Mesendoderm (in vitro differentiated cells): Measurements from ENCODE around the gene PMPCB. TPM values are rescaled to one million over a fixed set of nuclear protein-coding genes. Genes with fewer than 3 reads are reported as not detected.
A peak's percentile ranks its signal among the peaks of the same experiment; 100 is the strongest.
"Not testable (repeated sequence)": the region's sequence is repeated elsewhere in the genome, so short reads cannot be mapped to it uniquely, and the experiment has no call there.

Source experiments
- DNase-seq: peaks from one replicate; pipeline ENCODE4 v3.0.0; 2013
- H2AK5ac ChIP-seq: 2 replicates; pipeline ENCODE4 v1.6.1; 2013; ENCODE audit warnings: low read length, inconsistent platforms
- H2BK120ac ChIP-seq: 2 replicates; pipeline ENCODE4 v1.6.1; 2013; ENCODE audit warnings: low read depth, mild to moderate bottlenecking, low read length, moderate library complexity, mixed read lengths
- H2BK15ac ChIP-seq: replicated peaks from 2 replicates; pipeline ENCODE4 v1.6.1; 2013; ENCODE audit warnings: low read depth, mild to moderate bottlenecking, moderate library complexity
- H2BK5ac ChIP-seq: 2 replicates; pipeline ENCODE4 v1.6.1; 2013; ENCODE audit warnings: low read length, inconsistent platforms
- H3K18ac ChIP-seq: 2 replicates; pipeline ENCODE4 v1.6.1; 2013; ENCODE audit warnings: mild to moderate bottlenecking, low read length, mixed read lengths
- H3K23ac ChIP-seq: one replicate; pipeline ENCODE4 v1.6.1; 2013; ENCODE audit warnings: low read length
- H3K27ac ChIP-seq: 2 replicates; pipeline ENCODE4 v1.5.1; 2013; ENCODE audit warnings: low read depth, mild to moderate bottlenecking, inconsistent platforms, low read length, moderate library complexity
- H3K27me3 ChIP-seq: 2 replicates; pipeline ENCODE4 v1.6.1; 2013; ENCODE audit warnings: low read length, control low read depth, mild to moderate bottlenecking, inconsistent platforms; ENCODE audit not compliant: insufficient read depth, poor library complexity
- H3K36me3 ChIP-seq: 2 replicates; pipeline ENCODE4 v1.6.1; 2013; ENCODE audit warnings: low read length, inconsistent platforms; ENCODE audit not compliant: control insufficient read depth, insufficient read depth
- H3K4ac ChIP-seq: one replicate; pipeline ENCODE4 v1.6.1; 2013; ENCODE audit warnings: low read depth, mild to moderate bottlenecking, low read length, moderate library complexity
- H3K4me1 ChIP-seq: 2 replicates; pipeline ENCODE4 v1.6.1; 2013; ENCODE audit warnings: low read depth, low read length, inconsistent platforms; ENCODE audit not compliant: control insufficient read depth
- H3K4me2 ChIP-seq: 2 replicates; pipeline ENCODE4 v1.6.1; 2013; ENCODE audit warnings: low read length
- H3K4me3 ChIP-seq: 2 replicates; pipeline ENCODE4 v1.5.1; 2013; ENCODE audit warnings: mild to moderate bottlenecking, low read length
- H3K56ac ChIP-seq: one replicate; pipeline ENCODE4 v1.6.1; 2013; ENCODE audit warnings: low read length
- H3K79me1 ChIP-seq: 2 replicates; pipeline ENCODE4 v1.6.1; 2013; ENCODE audit warnings: low read length, inconsistent platforms
- H3K79me2 ChIP-seq: 2 replicates; pipeline ENCODE4 v1.6.1; 2013; ENCODE audit warnings: mild to moderate bottlenecking, low read length; ENCODE audit not compliant: control insufficient read depth, insufficient read depth
- H3K9ac ChIP-seq: 2 replicates; pipeline ENCODE4 v1.6.1; 2013; ENCODE audit warnings: low read length, inconsistent platforms
- H4K5ac ChIP-seq: one replicate; pipeline ENCODE4 v1.6.1; 2013; ENCODE audit warnings: low read length
- H4K8ac ChIP-seq: one replicate; pipeline ENCODE4 v1.6.1; 2013; ENCODE audit warnings: low read depth, mild to moderate bottlenecking, control low read depth, low read length, moderate library complexity
- WGBS: extraction: QIAGEN DNeasy Blood & Tissue Kit; methylation state at CpG from one replicate; pipeline ENCODE4 v1.1.7; 2013; ENCODE audit warnings: low lambda C conversion rate, missing lambda C conversion rate; ENCODE audit not compliant: insufficient coverage; ENCODE audit errors: extremely low coverage; 5-methylcytosine and 5-hydroxymethylcytosine counted together
- polyA plus RNA-seq, 2 experiments: library from polyadenylated mRNA; stranded (reverse); fragments of 200-250 nt; gene quantifications; one replicate each; pipeline ENCODE4 v1.2.3, GENCODE V29; 2013

The PMPCB gene
- polyA plus RNA-seq (2013, experiment 1 of 2): 59.0 TPM
- polyA plus RNA-seq (2013, experiment 2 of 2): 60.1 TPM

GRCh38 chr7:103296901-103297836 is at the start of gene PMPCB:
PMPCB (plus strand) TSS chr7:103297435; CDS start chr7:103297460, 25 bp downstream.
- peaks cover 3% of the 10 kb centered on the region for H3K4me1 ChIP-seq
- H4K5ac ChIP-seq: peak within 1 kb of the TSS; percentile 90
- H4K8ac ChIP-seq: peak within 1 kb of the TSS; percentile 90
- no peak within 1 kb of the TSS for H2BK15ac ChIP-seq
- H3K79me2 ChIP-seq: peaks cover 13% of the 10 kb centered on the region
- no peaks in the 10 kb centered on the region for H3K27me3 ChIP-seq
- peak within 1 kb of the TSS; percentile 64 for H3K4me3 ChIP-seq
- no CpG with 5 or more reads among the region's 52 CpGs for WGBS
- peak; percentile 96 for DNase-seq
- H3K27ac ChIP-seq: peak within 1 kb of the TSS; percentile 54
- H3K79me1 ChIP-seq: peaks cover 2% of the 10 kb centered on the region
- no peak within 1 kb of the TSS for H2BK5ac ChIP-seq
- peak within 1 kb of the TSS; percentile 35 for H3K18ac ChIP-seq
- H3K4me2 ChIP-seq: peak within 1 kb of the TSS; percentile 39
- peak within 1 kb of the TSS; percentile 46 for H3K4ac ChIP-seq
- peak within 1 kb of the TSS; percentile 74 for H3K9ac ChIP-seq
- H3K23ac ChIP-seq: peak within 1 kb of the TSS; percentile 50
- H2AK5ac ChIP-seq: no peak within 1 kb of the TSS
- no peaks in the 10 kb centered on the region for H3K36me3 ChIP-seq
- peak within 1 kb of the TSS; percentile 94 for H3K56ac ChIP-seq
- H2BK120ac ChIP-seq: no peak within 1 kb of the TSS

GRCh38 chr7:103253699-103254506 is 43.3 kb upstream of the PMPCB start:
- not testable (repeated sequence) for H2BK120ac ChIP-seq, H3K56ac ChIP-seq, H3K36me3 ChIP-seq, H3K18ac ChIP-seq, H3K4ac ChIP-seq, H2BK5ac ChIP-seq, H4K8ac ChIP-seq, H3K4me1 ChIP-seq, H3K79me1 ChIP-seq, H3K23ac ChIP-seq, H2AK5ac ChIP-seq, H3K4me2 ChIP-seq, H3K27me3 ChIP-seq, H2BK15ac ChIP-seq, H3K4me3 ChIP-seq, DNase-seq, H3K27ac ChIP-seq, H3K9ac ChIP-seq, H4K5ac ChIP-seq, H3K79me2 ChIP-seq
- no CpG with 5 or more reads among the region's 3 CpGs for WGBS

DNA sequence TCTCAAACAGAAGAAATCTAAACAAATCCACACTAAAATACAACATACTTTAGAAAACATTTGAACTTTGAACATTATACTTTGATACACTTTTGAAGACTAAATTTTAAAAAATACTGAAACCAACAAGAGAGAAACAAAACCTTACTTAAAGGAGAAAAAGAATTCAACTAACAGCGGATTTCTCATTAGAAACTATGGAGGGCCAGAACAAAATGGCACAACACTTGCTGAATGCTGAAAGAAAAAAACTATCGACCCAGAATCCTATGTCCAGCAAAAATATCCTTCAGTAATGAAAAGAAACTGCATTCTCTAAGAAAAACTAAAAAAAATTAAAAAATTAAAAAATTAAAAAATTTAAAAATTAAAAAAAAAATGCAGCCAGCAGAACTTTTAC is 33.2 kb upstream of the PMPCB start:
- not testable (repeated sequence) for H3K79me2 ChIP-seq, H3K18ac ChIP-seq, H3K4me1 ChIP-seq, H3K9ac ChIP-seq, DNase-seq, H2AK5ac ChIP-seq, H3K36me3 ChIP-seq, H3K4me2 ChIP-seq, H3K4me3 ChIP-seq, H4K5ac ChIP-seq, H3K79me1 ChIP-seq, H3K27me3 ChIP-seq, H3K4ac ChIP-seq, H3K27ac ChIP-seq, H3K56ac ChIP-seq, H2BK120ac ChIP-seq, H2BK15ac ChIP-seq, H3K23ac ChIP-seq, H4K8ac ChIP-seq, H2BK5ac ChIP-seq
- WGBS: no CpG with 5 or more reads among the region's 2 CpGs

- H4K5ac ChIP-seq, H3K4me3 ChIP-seq, H3K4ac ChIP-seq, H4K8ac ChIP-seq, H3K79me2 ChIP-seq, H2BK120ac ChIP-seq, H2BK15ac ChIP-seq, H2AK5ac ChIP-seq, H3K18ac ChIP-seq, H3K9ac ChIP-seq, H3K36me3 ChIP-seq, H2BK5ac ChIP-seq, H3K56ac ChIP-seq, H3K27ac ChIP-seq, H3K27me3 ChIP-seq, H3K4me2 ChIP-seq, H3K23ac ChIP-seq, DNase-seq, H3K79me1 ChIP-seq, H3K4me1 ChIP-seq: not testable (repeated sequence)
- no CpG with 5 or more reads among the region's 2 CpGs for WGBS
Measured at GRCh38 chr7:103266229-103266628, 31.0 kb upstream of the PMPCB start.

DNA sequence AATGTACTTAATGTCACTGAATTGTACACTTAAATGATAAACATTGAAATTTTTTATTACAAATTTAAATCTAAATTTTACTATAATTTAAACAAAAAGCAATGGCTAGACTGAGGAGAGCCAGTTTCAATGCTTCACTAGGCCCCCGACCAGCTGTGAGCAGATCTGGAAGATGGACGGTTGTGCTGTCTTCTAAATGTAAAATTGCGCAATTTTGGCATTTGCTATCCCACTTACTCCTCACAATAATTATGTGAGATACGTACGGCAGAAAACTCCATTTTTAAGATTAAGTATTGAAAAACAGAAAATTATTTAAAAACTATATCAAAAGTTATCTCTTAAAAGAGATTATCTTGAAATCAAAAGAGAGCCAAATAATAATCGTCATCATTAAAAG is 23.9 kb upstream of the PMPCB start:
- not testable (repeated sequence) for H3K36me3 ChIP-seq, H3K23ac ChIP-seq, H4K8ac ChIP-seq, H2BK120ac ChIP-seq, H3K79me1 ChIP-seq, H3K4me3 ChIP-seq, H3K9ac ChIP-seq, H3K4me1 ChIP-seq, H2BK5ac ChIP-seq, H2BK15ac ChIP-seq, H3K4ac ChIP-seq, H3K27me3 ChIP-seq, H3K4me2 ChIP-seq, H3K56ac ChIP-seq, H3K79me2 ChIP-seq, H2AK5ac ChIP-seq, H4K5ac ChIP-seq, H3K18ac ChIP-seq, DNase-seq, H3K27ac ChIP-seq
- WGBS: no CpG with 5 or more reads among the region's 6 CpGs
